Stimulated activated CD8-positive, alpha-beta memory T cell treated with anti-CD3 and anti-CD28 coated beads, Interleukin-7, amount 100 ng/mL, for 24 hours (primary cell): ENCODE results near the gene NRN1.
"Not testable (repeated sequence)": the region's sequence is repeated elsewhere in the genome, so short reads cannot be mapped to it uniquely, and the experiment has no call there.

Source experiments
- DNase-seq: peaks from one replicate; pipeline ENCODE4 v3.0.0-alpha.2; 2020; ENCODE audit warnings: low read depth

Gene NRN1

GRCh38 chr6:5981126-5982026 lies 25.3 kb downstream of the NRN1 start:
- DNase-seq = no peak

- no peak for DNase-seq
Measured at GRCh38 chr6:5979650-5980420, 26.9 kb downstream of the NRN1 start.

- no peak for DNase-seq
Measured at GRCh38 chr6:5976811-5977210, 29.9 kb downstream of the NRN1 start.

- no peak for DNase-seq
Measured at GRCh38 chr6:5968817-5969734, 37.6 kb downstream of the NRN1 start.

GRCh38 chr6:5968036-5968435 lies 38.7 kb downstream of the NRN1 start:
- DNase-seq = not testable (repeated sequence)

GRCh38 chr6:5967594-5967993 lies 39.1 kb downstream of the NRN1 start:
- DNase-seq = no peak

- no peak for DNase-seq
Measured at GRCh38 chr6:5962794-5963193, 43.9 kb downstream of the NRN1 start.

- DNase-seq = no peak
Measured at GRCh38 chr6:5961836-5962235, 44.9 kb downstream of the NRN1 start.

- no peak for DNase-seq
Measured at GRCh38 chr6:5960456-5960855, 46.3 kb downstream of the NRN1 start.

GRCh38 chr6:5958921-5959320 lies 47.8 kb downstream of the NRN1 start:
- DNase-seq = no peak

- DNase-seq = no peak
Measured at GRCh38 chr6:5956939-5957338, 49.8 kb downstream of the NRN1 start.

- no peak for DNase-seq
Measured at GRCh38 chr6:5950361-5950785, 56.4 kb downstream of the NRN1 start.
